Epithelial cell of esophagus (primary cell): Measurements from ENCODE around the gene GABRB1.
A peak's percentile ranks its signal among the peaks of the same experiment; 100 is the strongest.

Experiments used
- DNase-seq: peaks from one replicate; pipeline ENCODE4 v3.0.0; 2010; ENCODE audit warnings: low read depth
- H3K4me3 ChIP-seq: 2 replicates; pipeline ENCODE4 v1.5.1; 2011; ENCODE audit warnings: mild to moderate bottlenecking, low read length, control low read depth
- TF ChIP-seq, protein P1 (sequence below): IDR thresholded peaks from 2 replicates; pipeline ENCODE4 v1.5.1; 2011; ENCODE audit warnings: low read depth, mild to moderate bottlenecking, low read length, control low read depth, inconsistent platforms; ENCODE audit not compliant: insufficient read depth; ENCODE audit errors: missing control alignments

Gene GABRB1

DNA sequence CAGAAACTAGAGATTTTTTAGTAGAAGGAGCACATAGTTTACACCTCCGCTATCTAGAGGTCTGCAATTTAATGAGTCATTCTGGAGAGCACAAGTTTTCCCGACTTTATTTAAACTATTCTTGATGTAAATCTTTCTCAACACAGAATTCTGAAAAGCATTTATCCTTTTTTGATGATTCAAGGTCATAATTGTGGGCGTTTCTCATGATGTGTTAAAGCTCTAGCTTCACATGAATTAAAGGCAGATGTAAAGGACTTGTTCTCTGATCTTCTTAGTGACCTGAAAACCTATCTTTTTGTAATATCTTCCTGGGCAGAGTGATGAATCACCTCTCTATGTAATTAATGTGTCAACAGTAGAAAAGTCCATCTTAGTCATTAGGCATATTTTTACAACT is 303.3 kb downstream of the GABRB1 start:
- DNase-seq: peak; percentile 50
- H3K4me3 ChIP-seq: no peak overlapping the region
- TF ChIP-seq, protein P1, sequence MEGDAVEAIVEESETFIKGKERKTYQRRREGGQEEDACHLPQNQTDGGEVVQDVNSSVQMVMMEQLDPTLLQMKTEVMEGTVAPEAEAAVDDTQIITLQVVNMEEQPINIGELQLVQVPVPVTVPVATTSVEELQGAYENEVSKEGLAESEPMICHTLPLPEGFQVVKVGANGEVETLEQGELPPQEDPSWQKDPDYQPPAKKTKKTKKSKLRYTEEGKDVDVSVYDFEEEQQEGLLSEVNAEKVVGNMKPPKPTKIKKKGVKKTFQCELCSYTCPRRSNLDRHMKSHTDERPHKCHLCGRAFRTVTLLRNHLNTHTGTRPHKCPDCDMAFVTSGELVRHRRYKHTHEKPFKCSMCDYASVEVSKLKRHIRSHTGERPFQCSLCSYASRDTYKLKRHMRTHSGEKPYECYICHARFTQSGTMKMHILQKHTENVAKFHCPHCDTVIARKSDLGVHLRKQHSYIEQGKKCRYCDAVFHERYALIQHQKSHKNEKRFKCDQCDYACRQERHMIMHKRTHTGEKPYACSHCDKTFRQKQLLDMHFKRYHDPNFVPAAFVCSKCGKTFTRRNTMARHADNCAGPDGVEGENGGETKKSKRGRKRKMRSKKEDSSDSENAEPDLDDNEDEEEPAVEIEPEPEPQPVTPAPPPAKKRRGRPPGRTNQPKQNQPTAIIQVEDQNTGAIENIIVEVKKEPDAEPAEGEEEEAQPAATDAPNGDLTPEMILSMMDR: no peak

DNA sequence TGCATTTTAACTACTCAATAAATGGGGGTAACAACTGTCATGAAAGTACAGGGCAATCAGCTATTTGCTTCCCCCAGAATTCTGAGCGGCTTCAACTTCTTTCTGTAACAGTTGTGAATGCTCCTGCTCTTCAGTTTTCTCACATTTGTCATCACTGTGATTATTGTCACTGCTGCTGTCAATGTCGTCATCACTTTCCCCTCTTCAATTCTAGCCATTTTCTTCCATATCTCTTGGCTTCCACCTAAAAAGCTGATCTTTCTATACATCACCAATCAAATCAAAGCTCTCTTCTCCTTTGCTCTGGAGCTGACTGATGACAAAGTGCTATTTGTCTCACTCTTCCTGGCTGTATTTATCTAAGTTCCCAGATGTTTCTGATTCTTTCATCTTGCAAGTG is 306.5 kb downstream of the GABRB1 start:
- TF ChIP-seq, protein P1: no peak
- H3K4me3 ChIP-seq: no peak overlapping the region
- no peak for DNase-seq

DNA sequence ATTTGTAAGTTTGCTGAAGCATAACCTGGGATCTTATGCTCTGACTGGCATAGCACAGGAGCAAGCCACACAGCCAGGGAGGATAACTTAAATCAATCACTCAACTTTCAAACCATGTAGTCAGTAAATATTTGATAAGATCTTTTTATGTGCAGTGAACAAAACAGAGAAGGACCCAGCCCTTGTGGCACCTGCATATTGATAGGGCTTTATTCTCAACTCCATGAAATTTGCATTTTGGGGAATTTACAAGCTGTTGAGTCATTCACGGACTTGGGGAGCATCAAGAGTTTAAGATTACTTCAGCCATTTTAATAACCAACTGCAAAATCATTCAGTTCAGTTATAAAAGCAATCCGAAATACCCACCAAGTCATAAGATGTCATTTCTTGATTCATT is 309.5 kb downstream of the GABRB1 start:
- H3K4me3 ChIP-seq: no peak overlapping the region
- DNase-seq: no peak
- TF ChIP-seq, protein P1: no peak

DNA sequence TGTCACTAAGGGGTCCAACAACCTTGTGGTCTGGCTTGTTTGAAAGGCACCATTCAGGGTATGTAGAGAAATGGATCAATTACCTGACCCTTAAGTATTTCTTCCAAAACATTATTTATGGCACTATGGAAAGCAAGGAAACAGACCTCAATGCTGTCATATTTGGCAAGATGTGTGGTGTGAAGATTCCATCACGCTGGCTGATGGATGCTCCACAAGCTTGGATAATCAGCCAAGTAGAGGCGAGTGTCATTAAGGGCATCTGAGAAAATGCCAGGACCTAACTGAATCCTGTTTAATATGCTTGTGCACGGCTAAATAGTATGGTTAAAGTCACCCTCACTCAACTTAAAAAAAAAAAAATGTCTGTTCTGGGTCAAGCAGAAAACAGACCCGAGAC is 311.4 kb downstream of the GABRB1 start:
- TF ChIP-seq, protein P1: no peak
- no peak overlapping the region for H3K4me3 ChIP-seq
- no peak for DNase-seq

DNA sequence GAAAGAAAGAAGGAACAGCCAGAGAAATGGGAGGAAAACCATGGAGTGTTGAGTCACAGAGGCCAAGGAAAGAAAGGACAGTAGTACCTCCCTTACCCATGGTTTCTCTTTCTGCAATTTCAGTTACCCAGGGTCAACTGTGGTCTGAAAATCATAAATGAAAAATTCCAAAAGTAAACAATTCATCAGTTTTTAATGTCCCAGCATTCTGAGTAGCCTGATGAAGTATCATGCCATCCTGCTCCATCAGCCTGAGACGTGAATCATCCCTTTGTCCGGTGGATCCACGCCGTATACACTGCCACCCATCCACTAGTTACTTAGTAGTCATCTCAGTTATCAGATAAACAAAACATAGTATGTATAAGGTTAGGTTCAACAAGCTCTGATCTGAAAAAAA is 318.0 kb downstream of the GABRB1 start:
- DNase-seq: no peak
- H3K4me3 ChIP-seq: no peak overlapping the region
- TF ChIP-seq, protein P1: no peak

DNA sequence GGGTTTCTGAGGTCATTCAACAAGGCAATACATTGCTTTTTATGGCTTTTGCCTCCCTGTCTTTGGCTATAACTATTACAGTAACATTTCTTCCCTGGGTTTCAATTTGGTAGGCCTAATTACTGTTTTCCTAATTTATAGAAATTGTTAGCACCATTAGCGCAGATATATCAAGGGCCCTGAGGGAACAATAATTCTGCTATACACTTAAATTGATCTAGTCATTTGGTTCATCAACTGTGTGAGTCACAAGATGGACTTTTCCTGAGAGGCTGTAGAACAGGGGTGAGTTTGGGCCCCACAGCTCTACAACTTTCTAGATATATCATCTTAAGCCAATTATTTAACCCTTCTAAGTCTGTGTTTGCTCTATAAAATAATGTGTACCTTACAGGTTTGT is 324.2 kb downstream of the GABRB1 start:
- TF ChIP-seq, protein P1: no peak
- H3K4me3 ChIP-seq: no peak overlapping the region
- no peak for DNase-seq

DNA sequence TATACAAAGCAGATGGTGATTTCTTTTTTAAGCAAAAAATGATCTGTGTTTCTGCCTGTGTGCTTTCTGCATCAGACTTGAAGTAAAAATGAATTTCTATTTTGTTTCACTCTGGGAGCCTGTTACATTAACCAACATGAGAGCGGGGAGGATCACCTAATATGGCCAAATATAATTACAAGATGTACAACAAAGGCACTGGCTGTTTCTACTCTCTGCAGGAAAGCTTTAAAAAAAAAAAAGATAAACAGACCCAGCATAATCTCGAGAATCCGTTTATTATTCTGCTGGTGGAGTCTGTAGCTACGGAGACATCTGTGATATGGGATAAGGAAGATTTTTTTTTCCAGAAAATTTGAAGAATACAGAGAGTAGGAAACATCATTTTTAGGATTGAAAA is 328.5 kb downstream of the GABRB1 start:
- H3K4me3 ChIP-seq: no peak overlapping the region
- DNase-seq: no peak
- TF ChIP-seq, protein P1: no peak
